Uterus (tissue), 4 donors: ENCODE results near the gene DHRS3. TPM values are rescaled to one million over a fixed set of nuclear protein-coding genes. Genes with fewer than 3 reads are reported as not detected.

Experiments
- DNase-seq, 2 donors: peaks; one replicate each; pipeline ENCODE4 v3.0.0-alpha.2; 2019 to 2020
- H3K27ac ChIP-seq, 2 donors: fragments of 200-600 bp; sonication (generic); 1 replicate in 1 of 2; 2 replicates in 1 of 2; pipeline ENCODE4 v1.5.1; 2016 to 2018
- H3K27me3 ChIP-seq, 2 donors: fragments of 200-600 bp; sonication (generic); one replicate each; pipeline ENCODE4 v1.5.1; 2018 to 2019; ENCODE audit warnings: control low read depth in 1 of 2
- H3K36me3 ChIP-seq, 2 donors: fragments of 200-600 bp; sonication (generic); one replicate each; pipeline ENCODE4 v1.5.1; 2019; ENCODE audit warnings: control low read depth in 1 of 2
- H3K4me1 ChIP-seq, 2 donors: fragments of 200-600 bp; sonication (generic); one replicate each; pipeline ENCODE4 v1.5.1; 2018 to 2019; ENCODE audit warnings: control low read depth in 1 of 2
- H3K4me3 ChIP-seq, 2 donors: fragments of 200-600 bp; sonication (generic); 1 replicate in 1 of 2; 2 replicates in 1 of 2; pipeline ENCODE4 v1.5.1; 2018 to 2019; ENCODE audit warnings: mild to moderate bottlenecking in 1 of 2
- H3K9me3 ChIP-seq, 2 donors: fragments of 200-600 bp; sonication (generic); one replicate each; pipeline ENCODE4 v1.5.1; 2019; ENCODE audit warnings: control low read depth in 1 of 2
- CTCF ChIP-seq, 4 experiments: fragments of 200-600 bp in 2 of 4; fragments of 450-650 bp in 2 of 4; sonication (generic) in 2 of 4; IDR thresholded peaks; one replicate each; pipeline ENCODE4 v1.5.1; 2016 to 2019; ENCODE audit warnings: antibody characterized with exemption in 4 of 4, mild to moderate bottlenecking in 2 of 4, moderate library complexity in 1 of 4
- POLR2A ChIP-seq, 2 donors: fragments of 450-650 bp; IDR thresholded peaks; one replicate each; pipeline ENCODE4 v1.6.1; 2016; ENCODE audit warnings: antibody characterized with exemption in 2 of 2, mild to moderate bottlenecking in 1 of 2, moderate library complexity in 1 of 2
- intact Hi-C: fragments of 100-400 bp; cut with DNase I; formaldehyde crosslinking; loops from one replicate; pipeline ENCODE4 v1.15.1; 2023; ENCODE audit warnings: low total_unique reads
- microRNA-seq: library from miRNA; unstranded; fragments of <30 nt; microRNA quantifications from one replicate; pipeline ENCODE4, GENCODE V29; 2016; ENCODE audit warnings: borderline microRNAs expressed, borderline replicate concordance
- small RNA-seq: library from RNA; depleted of rRNA; stranded (forward); fragments of <200 nt; gene quantifications from one replicate; pipeline ENCODE3, GENCODE V24; 2016
- total RNA-seq, 4 donors: library from RNA; depleted of rRNA in 3 of 4; stranded (reverse); fragments of >200 nt in 3 of 4; gene quantifications; one replicate each; pipeline versions ENCODE4 v1.1.0 to v1.2.4, GENCODE V29; 2014 to 2023
- donor health status: DM: yes; HTN: yes; CAD: no.

The DHRS3 gene
- total RNA-seq, 4 donors from 2014 or later = 12.6 to 82.0 (median 51.5) TPM

DNA sequence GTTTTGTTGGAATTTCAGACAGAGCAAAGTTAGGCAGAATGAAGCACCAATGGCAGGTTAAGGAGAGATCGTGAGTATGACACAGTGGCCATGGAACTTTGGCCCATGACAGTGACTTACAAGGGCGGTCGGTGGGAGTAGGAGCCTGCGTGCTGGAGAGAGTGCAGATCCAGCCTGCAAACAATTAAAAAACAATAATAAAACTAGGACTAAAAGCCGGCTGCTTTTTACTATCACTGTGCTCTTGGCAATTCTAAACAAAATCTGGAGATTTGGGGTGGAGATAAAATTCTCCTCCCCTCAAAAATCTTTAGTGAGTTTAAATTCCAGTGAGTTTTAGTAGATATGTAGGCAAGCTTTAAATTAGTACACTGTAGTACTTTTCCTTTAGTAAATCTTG, 96.9 kb downstream of the DHRS3 start:
- no peaks in the 10 kb centered on the region for H3K9me3 ChIP-seq
- H3K27ac ChIP-seq = no peak overlapping the region
- no peak for TF ChIP-seq CTCF (IDR thresholded peaks at IDR 0.05)
- no peak for TF ChIP-seq POLR2A (IDR thresholded peaks at IDR 0.05)
- DNase-seq = no peak
- intact Hi-C loops = no loop called here
- no peaks in the 10 kb centered on the region for H3K27me3 ChIP-seq
- peaks cover 0 to 5% of the 10 kb centered on the region in 2 donors for H3K4me1 ChIP-seq
- no peak overlapping the region for H3K4me3 ChIP-seq
- H3K36me3 ChIP-seq = no peaks in the 10 kb centered on the region

GRCh38 chr1:12519693-12520364, 98.2 kb downstream of the DHRS3 start:
- H3K4me1 ChIP-seq = peaks cover 0 to 5% of the 10 kb centered on the region in 2 donors
- TF ChIP-seq CTCF (IDR thresholded peaks at IDR 0.05) (no peak), POLR2A (IDR thresholded peaks at IDR 0.05) (no peak)
- no peaks in the 10 kb centered on the region for H3K36me3 ChIP-seq
- no peaks in the 10 kb centered on the region for H3K9me3 ChIP-seq
- peak overlapping the region; percentile 29 to 44 for H3K27ac ChIP-seq
- intact Hi-C loops = no loop called here
- no peak for DNase-seq
- no peaks in the 10 kb centered on the region for H3K27me3 ChIP-seq
- no peak overlapping the region for H3K4me3 ChIP-seq

GRCh38 chr1:12518931-12519692, 98.9 kb downstream of the DHRS3 start:
- Histone ChIP-seq H3K27ac (peak overlapping the region; percentile 29 to 44), H3K27me3 (no peaks in the 10 kb centered on the region), H3K4me3 (no peak overlapping the region), H3K4me1 (peaks cover 0 to 5% of the 10 kb centered on the region in 2 donors), H3K9me3 (no peaks in the 10 kb centered on the region), H3K36me3 (no peaks in the 10 kb centered on the region)
- TF ChIP-seq POLR2A (IDR thresholded peaks at IDR 0.05) (no peak), CTCF (IDR thresholded peaks at IDR 0.05) (no peak)
- intact Hi-C loops = no loop called here
- peak; percentile 81 to 84 for DNase-seq

Small RNA genes within 50 kb of the gene (microRNA-seq; reads per million reads assigned to microRNA genes)
- not detected for gene MIR6730

Small RNA genes within 50 kb of the gene (small RNA-seq; reads per million reads assigned to genes)
- gene MIR6730 (not detected), gene RNU6ATAC18P (not detected)

Other genes starting within 250 kb of the DHRS3 start
- under 1 TPM in 2 of 4 donors, not detected in 2; 0.14 to 0.46 TPM for gene AADACL4, start 25.9 kb upstream of the DHRS3 start, total RNA-seq
- not detected for gene AADACL3, start 97.9 kb upstream of the DHRS3 start, total RNA-seq
- gene CFAP107, start 128.0 kb upstream of the DHRS3 start, total RNA-seq = under 1 TPM in 1 of 4 donors, not detected in 3; 0.14 TPM
- not detected for gene PRAMEF12, start 155.5 kb upstream of the DHRS3 start, total RNA-seq
- gene PRAMEF1, start 173.2 kb upstream of the DHRS3 start, total RNA-seq = not detected
- gene PRAMEF11, start 213.2 kb upstream of the DHRS3 start, total RNA-seq = not detected
- gene HNRNPCL1, start 230.5 kb upstream of the DHRS3 start, total RNA-seq = not detected
- gene PRAMEF2, start 238.9 kb upstream of the DHRS3 start, total RNA-seq = not detected